ENCODE data around the gene ATXN7L2.

DNA sequence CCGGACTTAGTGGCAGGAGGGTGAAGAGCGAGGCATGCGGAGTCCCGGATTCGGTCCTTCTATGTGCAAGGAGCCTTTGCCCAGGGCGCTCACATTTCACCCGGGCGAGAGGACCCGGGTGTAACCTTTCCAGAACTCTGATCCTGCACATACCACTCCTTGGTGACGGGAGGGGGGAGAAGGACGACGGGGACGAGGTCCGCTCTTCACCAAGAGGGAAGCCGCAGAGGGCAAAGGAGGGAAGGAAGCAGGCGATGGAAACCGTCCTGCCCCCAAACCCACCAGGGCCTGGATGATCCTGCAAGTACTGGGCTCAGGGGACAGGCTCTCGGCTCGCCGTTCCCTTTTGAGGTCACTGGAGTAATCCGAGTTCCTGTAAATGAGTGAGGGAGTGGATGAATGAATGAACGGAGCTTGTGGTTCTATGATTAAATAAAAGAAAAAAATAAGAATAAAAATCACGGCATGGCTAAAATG is 16.4 kb upstream of the ATXN7L2 start:
- TF ChIP-seq, protein P1, sequence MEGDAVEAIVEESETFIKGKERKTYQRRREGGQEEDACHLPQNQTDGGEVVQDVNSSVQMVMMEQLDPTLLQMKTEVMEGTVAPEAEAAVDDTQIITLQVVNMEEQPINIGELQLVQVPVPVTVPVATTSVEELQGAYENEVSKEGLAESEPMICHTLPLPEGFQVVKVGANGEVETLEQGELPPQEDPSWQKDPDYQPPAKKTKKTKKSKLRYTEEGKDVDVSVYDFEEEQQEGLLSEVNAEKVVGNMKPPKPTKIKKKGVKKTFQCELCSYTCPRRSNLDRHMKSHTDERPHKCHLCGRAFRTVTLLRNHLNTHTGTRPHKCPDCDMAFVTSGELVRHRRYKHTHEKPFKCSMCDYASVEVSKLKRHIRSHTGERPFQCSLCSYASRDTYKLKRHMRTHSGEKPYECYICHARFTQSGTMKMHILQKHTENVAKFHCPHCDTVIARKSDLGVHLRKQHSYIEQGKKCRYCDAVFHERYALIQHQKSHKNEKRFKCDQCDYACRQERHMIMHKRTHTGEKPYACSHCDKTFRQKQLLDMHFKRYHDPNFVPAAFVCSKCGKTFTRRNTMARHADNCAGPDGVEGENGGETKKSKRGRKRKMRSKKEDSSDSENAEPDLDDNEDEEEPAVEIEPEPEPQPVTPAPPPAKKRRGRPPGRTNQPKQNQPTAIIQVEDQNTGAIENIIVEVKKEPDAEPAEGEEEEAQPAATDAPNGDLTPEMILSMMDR (IDR thresholded peaks at IDR 0.05): no peak
- no peak for TF ChIP-seq POLR2A (IDR thresholded peaks at IDR 0.05)
